Activated naive CD8-positive, alpha-beta T cell treated with anti-CD3 and anti-CD28 coated beads, Interleukin-2, amount 50 U/mL, for 16 hours (primary cell): ENCODE results near the gene SLC13A2.

Experiments
- DNase-seq: peaks from one replicate; pipeline ENCODE4 v3.0.0-alpha.2; 2020; ENCODE audit warnings: low read depth, low spot score

SLC13A2 gene

GRCh38 chr17:28470266-28470913 is 3.1 kb upstream of the SLC13A2 start:
- DNase-seq = no peak

- DNase-seq = no peak
Observed at GRCh38 chr17:28470914-28471366, 2.5 kb upstream of the SLC13A2 start.

GRCh38 chr17:28471531-28472342 is 1.7 kb upstream of the SLC13A2 start:
- DNase-seq = no peak

- DNase-seq = no peak
Observed at GRCh38 chr17:28472871-28473497, 460 bp upstream of the SLC13A2 start.

GRCh38 chr17:28474111-28474531 is 677 bp downstream of the SLC13A2 start:
- no peak for DNase-seq

GRCh38 chr17:28475151-28475900 is 1.9 kb downstream of the SLC13A2 start:
- no peak for DNase-seq

GRCh38 chr17:28476076-28476865 is 2.8 kb downstream of the SLC13A2 start:
- no peak for DNase-seq

- no peak for DNase-seq
Observed at GRCh38 chr17:28477928-28478327, 4.5 kb downstream of the SLC13A2 start.

GRCh38 chr17:28478712-28479615 is 5.5 kb downstream of the SLC13A2 start:
- DNase-seq = no peak

- DNase-seq = no peak
Observed at GRCh38 chr17:28480278-28480677, 6.8 kb downstream of the SLC13A2 start.

GRCh38 chr17:28480799-28481571 is 7.5 kb downstream of the SLC13A2 start:
- no peak for DNase-seq

GRCh38 chr17:28482551-28483199 is 9.2 kb downstream of the SLC13A2 start:
- DNase-seq = no peak

GRCh38 chr17:28484296-28484695 is 10.9 kb downstream of the SLC13A2 start:
- no peak for DNase-seq

- no peak for DNase-seq
Observed at GRCh38 chr17:28485049-28485448, 11.6 kb downstream of the SLC13A2 start.

- no peak for DNase-seq
Observed at GRCh38 chr17:28487881-28488532, 14.6 kb downstream of the SLC13A2 start.

GRCh38 chr17:28488533-28489276 is 15.3 kb downstream of the SLC13A2 start:
- DNase-seq = no peak

GRCh38 chr17:28491286-28491685 is 17.8 kb downstream of the SLC13A2 start:
- no peak for DNase-seq
